Activated naive CD4-positive, alpha-beta T cell treated with anti-CD3 and anti-CD28 coated beads, Interleukin-2, amount 10 ng/mL, durations not matched to agents 7 days and 5 days (primary cell): ENCODE data around the gene FOLR2.
A peak's percentile ranks its signal among the peaks of the same experiment; 100 is the strongest.

Experiments used
- CTCF ChIA-PET: fragments of 350-600 bp; sonication (Branson Sonifier 250); formaldehyde crosslinking; loops from one replicate; lab custom pipeline; 2021; ENCODE audit warnings: antibody characterized with exemption; lab: Charles Lee
- DNase-seq: peaks from one replicate; pipeline ENCODE4 v3.0.0-alpha.2; 2020
- H3K27ac Mint-ChIP-seq: one replicate; pipeline ENCODE4 v1.8.0; 2021; ENCODE audit warnings: mild to moderate bottlenecking, moderate library complexity, mixed read lengths
- H3K27me3 Mint-ChIP-seq: one replicate; pipeline ENCODE4 v1.8.0; 2021; ENCODE audit warnings: mild to moderate bottlenecking, mixed read lengths
- H3K36me3 Mint-ChIP-seq: one replicate; pipeline ENCODE4 v1.8.0; 2021; ENCODE audit warnings: mixed read lengths
- H3K4me1 Mint-ChIP-seq: one replicate; pipeline ENCODE4 v1.8.0; 2021; ENCODE audit warnings: mixed read lengths
- H3K4me3 Mint-ChIP-seq: one replicate; pipeline ENCODE4 v1.8.0; 2021; ENCODE audit warnings: mild to moderate bottlenecking, moderate library complexity, mixed read lengths
- H3K9me3 Mint-ChIP-seq: one replicate; pipeline ENCODE4 v1.8.0; 2021; ENCODE audit warnings: mixed read lengths

The FOLR2 gene

DNA sequence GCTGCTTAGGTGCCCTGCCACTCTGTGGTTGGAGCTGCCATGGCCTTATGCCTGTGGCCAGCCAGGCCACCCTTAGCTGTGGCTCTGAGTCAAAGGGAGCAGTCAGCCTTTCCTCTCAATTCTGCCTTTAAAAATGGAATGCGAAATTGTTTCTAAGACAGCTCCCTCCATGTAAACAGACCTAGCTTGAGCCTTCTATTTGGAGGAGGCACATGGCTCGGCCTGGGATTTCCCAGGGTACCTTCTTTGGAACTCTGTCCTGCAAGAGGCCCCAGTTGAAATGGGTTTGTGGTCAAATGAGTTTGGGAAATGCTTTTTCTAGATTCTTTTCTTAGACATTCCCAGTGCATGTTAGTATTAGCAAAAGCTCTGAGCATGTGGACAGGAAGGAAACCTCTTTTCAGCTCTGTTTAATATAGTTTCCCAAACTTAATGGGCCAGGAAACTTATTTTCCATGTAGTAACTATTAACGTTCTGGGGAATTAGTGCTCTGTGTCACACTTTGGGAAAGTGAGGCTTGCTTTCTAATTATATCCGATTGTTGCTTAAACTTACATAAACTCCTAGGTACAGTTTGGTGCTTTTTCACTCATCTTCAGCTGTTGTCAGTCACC, 19.6 kb downstream of the FOLR2 start:
- H3K4me1 Mint-ChIP-seq: peaks cover 11% of the 10 kb centered on the region
- H3K27ac Mint-ChIP-seq: no peak overlapping the region
- no peaks in the 10 kb centered on the region for H3K9me3 Mint-ChIP-seq
- H3K36me3 Mint-ChIP-seq: peaks cover 43% of the 10 kb centered on the region
- no peak for DNase-seq
- H3K4me3 Mint-ChIP-seq: no peak overlapping the region
- H3K27me3 Mint-ChIP-seq: peaks cover 32% of the 10 kb centered on the region
- CTCF ChIA-PET: interaction anchor here (0.8 to 1.6 kb wide), 2 partner anchors 16 to 202 kb away, joined by 3 to 4 read pairs; no protein-coding TSS in a partner anchor

DNA sequence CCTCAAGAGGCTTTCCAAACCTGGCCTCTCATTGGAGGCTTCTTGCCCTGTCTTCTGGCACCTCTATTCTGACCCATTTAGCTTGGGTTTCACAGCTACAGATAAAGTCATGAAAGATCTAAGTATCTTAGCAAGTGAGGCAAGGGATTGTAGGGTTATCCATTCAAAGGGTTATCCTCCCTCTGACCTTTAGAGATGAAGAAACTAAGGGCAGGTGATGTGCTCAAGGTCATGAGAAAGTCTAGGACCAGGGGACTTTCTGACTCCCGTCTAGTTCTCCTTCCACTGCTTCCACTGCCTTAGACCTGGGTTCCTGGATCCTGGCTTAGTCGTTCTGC, 20.1 kb downstream of the FOLR2 start:
- H3K27ac Mint-ChIP-seq: no peak overlapping the region
- peaks cover 38% of the 10 kb centered on the region for H3K36me3 Mint-ChIP-seq
- H3K4me3 Mint-ChIP-seq: no peak overlapping the region
- peaks cover 11% of the 10 kb centered on the region for H3K4me1 Mint-ChIP-seq
- no peaks in the 10 kb centered on the region for H3K9me3 Mint-ChIP-seq
- no peak for DNase-seq
- CTCF ChIA-PET: interaction anchor here (0.8 to 1.6 kb wide), 2 partner anchors 15 to 201 kb away, joined by 3 to 4 read pairs; no protein-coding TSS in a partner anchor
- H3K27me3 Mint-ChIP-seq: peaks cover 38% of the 10 kb centered on the region

DNA sequence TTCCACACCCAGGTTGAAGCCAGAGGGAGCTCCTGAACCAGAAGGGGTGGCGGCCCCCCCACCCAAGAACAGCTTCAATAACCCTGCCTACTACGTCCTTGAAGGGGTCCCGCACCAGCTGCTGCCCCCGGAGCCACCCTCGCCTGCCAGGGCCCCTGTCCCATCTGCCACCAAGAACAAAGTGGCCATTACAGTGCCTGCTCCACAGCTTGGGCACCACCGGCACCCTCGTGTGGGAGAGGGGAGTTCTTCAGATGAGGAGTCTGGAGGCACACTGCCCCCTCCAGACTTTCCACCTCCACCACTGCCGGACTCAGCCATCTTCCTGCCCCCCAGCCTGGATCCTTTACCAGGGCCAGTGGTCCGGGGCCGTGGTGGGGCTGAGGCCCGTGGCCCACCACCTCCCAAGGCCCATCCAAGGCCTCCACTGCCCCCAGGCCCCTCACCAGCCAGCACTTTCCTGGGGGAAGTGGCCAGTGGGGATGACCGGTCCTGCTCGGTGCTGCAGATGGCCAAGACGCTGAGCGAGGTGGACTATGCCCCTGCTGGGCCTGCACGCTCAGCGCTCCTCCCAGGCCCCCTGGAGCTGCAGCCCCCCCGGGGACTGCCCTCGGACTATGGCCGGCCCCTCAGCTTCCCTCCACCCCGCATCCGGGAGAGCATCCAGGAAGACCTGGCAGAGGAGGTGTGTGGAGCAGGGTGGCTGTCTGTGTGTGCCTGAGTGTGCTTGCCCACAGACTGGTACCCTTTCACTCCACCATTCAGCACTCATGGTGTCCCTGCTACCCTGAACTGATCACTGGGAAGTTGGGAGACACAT, 20.7 kb downstream of the FOLR2 start:
- H3K27me3 Mint-ChIP-seq: peaks cover 44% of the 10 kb centered on the region
- CTCF ChIA-PET: interaction anchor here (0.8 to 2.5 kb wide), 8 partner anchors 9 to 260 kb away, joined by 3 to 18 read pairs (median 3); no protein-coding TSS in a partner anchor
- peaks cover 33% of the 10 kb centered on the region for H3K36me3 Mint-ChIP-seq
- peaks cover 15% of the 10 kb centered on the region for H3K4me1 Mint-ChIP-seq
- H3K4me3 Mint-ChIP-seq: no peak overlapping the region
- DNase-seq: peak; percentile 8
- H3K27ac Mint-ChIP-seq: no peak overlapping the region
- no peaks in the 10 kb centered on the region for H3K9me3 Mint-ChIP-seq

DNA sequence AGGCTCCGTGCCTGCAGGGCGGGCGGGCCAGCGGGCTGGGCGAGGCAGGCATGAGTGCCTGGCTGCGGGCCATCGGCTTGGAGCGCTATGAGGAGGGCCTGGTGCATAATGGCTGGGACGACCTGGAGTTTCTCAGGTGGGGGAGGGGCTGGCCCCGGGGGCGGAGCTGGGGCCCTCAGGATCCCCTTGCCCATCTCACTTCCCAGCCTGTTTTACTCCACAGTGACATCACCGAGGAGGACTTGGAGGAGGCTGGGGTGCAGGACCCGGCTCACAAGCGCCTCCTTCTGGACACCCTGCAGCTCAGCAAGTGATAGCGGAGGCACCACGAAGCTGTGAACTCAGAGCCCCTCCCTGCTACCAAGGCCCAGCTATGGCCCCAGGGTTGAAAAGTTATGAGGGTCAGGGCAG, 21.5 kb downstream of the FOLR2 start:
- Mint-ChIP-seq H3K27ac (no peak overlapping the region), H3K4me1 (peaks cover 15% of the 10 kb centered on the region), H3K36me3 (peaks cover 29% of the 10 kb centered on the region), H3K9me3 (no peaks in the 10 kb centered on the region), H3K27me3 (peaks cover 51% of the 10 kb centered on the region), H3K4me3 (no peak overlapping the region)
- peak; percentile 65 for DNase-seq
- CTCF ChIA-PET: interaction anchor here (0.6 to 2.5 kb wide), 9 partner anchors 10 to 260 kb away, joined by 3 to 18 read pairs (median 3); partner anchors contain the start of gene FOLR2

DNA sequence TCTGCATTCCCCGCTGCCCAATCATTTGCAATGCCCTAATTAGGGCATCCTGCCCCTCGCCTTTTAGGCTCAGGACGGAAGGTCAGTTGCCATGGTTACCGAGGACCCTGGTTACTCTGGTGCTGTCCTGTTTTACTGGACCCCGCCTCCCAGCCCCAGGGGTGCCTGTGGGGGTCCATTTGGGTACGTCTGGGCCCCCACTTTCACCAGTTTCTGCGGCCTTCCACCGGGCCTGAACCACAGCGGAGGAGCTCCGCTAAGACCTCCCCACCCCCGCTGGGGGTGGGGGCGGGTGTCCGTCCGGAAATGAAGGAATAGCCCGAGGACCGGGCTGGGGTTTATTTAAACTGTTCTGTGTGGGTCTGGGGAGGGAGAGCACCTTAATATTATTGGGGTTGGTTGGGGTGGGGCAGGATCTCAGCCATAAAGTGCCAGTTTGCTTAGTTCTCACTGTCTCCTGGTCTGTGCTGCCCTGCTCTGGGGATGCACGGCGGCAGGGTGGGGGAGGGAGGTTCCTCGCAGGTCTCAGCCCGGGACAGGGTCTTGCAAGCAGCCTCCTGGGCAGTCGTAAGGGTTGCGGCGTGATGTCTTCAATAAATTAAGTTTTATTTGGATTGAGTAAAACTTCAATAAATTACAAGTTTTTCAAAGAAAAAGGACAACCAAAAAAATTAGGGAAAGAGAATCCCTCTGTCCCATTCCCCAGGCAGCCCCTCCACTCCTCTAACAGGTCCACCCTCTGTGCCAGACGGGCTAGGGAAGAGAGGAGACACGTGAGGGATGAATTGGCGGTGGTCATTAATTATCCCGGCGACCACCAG, 22.1 kb downstream of the FOLR2 start:
- CTCF ChIA-PET: interaction anchor here (0.6 to 2.5 kb wide), 9 partner anchors 10 to 261 kb away, joined by 3 to 18 read pairs (median 3); partner anchors contain the start of gene FOLR2
- Mint-ChIP-seq H3K27ac (no peak overlapping the region), H3K36me3 (peaks cover 30% of the 10 kb centered on the region), H3K4me3 (no peak overlapping the region), H3K27me3 (peaks cover 58% of the 10 kb centered on the region), H3K9me3 (no peaks in the 10 kb centered on the region), H3K4me1 (peaks cover 19% of the 10 kb centered on the region)
- no peak for DNase-seq

DNA sequence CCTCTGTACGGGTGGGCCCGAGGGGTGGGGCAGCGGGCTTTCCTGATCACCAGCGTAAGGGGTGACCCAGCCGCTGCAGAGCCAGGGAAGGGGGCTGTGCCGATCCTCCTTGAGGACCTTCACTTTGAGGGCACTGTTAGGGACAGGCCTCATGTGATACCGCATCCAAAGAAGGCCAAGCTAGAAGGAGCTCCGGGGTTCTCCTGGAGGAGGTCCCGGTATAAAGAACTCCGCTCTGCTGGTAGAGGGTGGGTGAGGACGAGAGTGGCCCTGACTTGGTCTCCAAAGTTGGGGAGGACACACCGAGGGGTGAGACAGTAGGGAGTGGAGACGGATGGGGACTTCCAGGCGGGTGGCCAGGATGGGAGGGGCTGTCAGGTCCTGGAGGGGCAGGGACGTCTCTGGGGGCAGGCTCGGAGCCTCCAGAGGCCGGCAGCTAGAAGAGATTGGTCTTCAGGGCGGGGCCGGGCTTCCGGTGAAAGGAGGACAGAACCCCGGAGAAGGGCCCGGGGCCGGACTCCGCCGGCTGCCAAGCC, 22.8 kb downstream of the FOLR2 start:
- Mint-ChIP-seq H3K9me3 (no peaks in the 10 kb centered on the region), H3K4me1 (peaks cover 19% of the 10 kb centered on the region), H3K27ac (no peak overlapping the region), H3K4me3 (peak overlapping the region; percentile 16), H3K36me3 (peaks cover 26% of the 10 kb centered on the region), H3K27me3 (peaks cover 59% of the 10 kb centered on the region)
- peak; percentile 21 for DNase-seq
- CTCF ChIA-PET: interaction anchor here (2.5 kb wide), 1 partner anchor 192 kb away, joined by 18 read pairs; no protein-coding TSS in a partner anchor

DNA sequence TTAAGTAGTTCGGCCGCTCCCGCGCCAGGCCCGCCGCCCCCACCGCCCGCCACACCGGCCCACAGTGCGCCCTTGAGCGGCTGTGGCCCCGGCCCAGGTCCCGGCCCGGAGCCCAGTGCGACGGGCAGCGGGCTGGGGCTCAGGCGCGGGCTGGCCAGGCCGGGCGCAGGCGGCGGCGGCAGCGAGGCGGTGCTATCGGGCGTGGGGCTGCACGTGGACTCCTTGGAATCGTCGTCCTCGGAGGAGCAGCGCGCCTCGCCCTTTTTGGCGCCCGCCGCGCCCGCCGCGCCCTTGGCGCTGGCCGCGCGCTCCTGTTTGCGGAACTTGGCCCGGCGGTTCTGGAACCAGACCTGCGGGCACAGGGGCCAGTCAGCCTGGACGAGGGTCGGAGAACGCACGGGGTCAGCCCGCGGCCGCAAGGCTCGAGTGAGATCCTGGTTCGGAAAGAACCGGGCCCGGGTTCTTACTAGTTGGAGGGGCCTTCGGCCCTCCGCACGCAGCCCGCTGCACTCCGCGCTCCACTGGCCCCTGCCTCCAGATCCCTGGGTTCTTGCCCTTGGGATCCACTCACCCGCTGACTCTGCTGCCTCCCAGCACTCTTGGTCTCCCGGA, 23.4 kb downstream of the FOLR2 start:
- CTCF ChIA-PET: interaction anchor here (1.0 to 2.5 kb wide), 4 partner anchors 174 to 193 kb away, joined by 3 to 18 read pairs (median 6); no protein-coding TSS in a partner anchor
- no peak overlapping the region for H3K27ac Mint-ChIP-seq

DNA sequence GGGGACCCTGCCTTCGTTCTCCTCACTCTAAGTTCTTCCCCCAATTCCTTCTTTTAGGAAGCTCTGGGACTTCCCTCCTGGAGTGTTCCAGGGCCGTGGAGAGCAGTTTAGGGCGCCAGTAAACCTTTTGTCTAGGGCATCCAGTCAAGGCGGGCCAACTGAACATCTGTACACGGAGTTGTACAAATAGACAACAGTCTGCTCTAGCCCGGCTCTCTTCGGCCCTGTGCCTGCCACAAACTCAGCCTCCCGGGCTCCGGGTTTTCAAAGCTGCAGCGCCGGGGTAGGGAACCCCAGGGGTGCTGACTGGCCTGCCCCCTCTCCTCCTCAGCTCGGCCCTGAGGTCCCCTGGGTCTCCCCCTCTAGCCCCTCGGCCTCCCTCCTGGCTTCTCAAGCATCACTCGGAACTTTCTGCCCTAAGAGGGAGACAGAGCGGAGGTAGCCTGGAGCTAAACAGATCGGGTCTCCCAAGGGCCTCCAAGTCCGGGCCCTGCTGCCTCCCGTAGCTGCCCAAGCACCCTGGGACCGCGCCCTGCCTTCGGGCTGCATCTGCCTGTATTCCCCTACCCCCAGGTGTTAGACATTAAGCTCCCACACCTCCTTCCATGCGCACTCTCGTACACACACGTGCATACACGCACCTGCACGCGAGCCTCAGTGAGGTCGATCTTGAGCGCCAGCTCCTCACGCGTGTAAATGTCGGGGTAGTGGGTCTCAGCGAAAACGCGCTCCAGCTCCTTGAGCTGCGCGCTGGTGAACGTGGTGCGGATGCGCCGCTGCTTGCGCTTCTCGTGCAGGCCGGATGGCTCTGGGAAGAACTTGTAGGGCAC, 24.1 kb downstream of the FOLR2 start:
- Mint-ChIP-seq H3K4me1 (peaks cover 23% of the 10 kb centered on the region), H3K4me3 (peak overlapping the region; percentile 17), H3K27ac (no peak overlapping the region), H3K27me3 (peaks cover 59% of the 10 kb centered on the region), H3K36me3 (peaks cover 24% of the 10 kb centered on the region), H3K9me3 (no peaks in the 10 kb centered on the region)
- CTCF ChIA-PET: interaction anchor here (1.0 to 1.3 kb wide), 3 partner anchors 173 to 193 kb away, joined by 3 to 6 read pairs (median 5); no protein-coding TSS in a partner anchor
- peak; percentile 32 for DNase-seq

More for the DNA sequence above, 23.4 kb downstream of the FOLR2 start:
- DNase-seq: no peak
- Mint-ChIP-seq H3K36me3 (peaks cover 24% of the 10 kb centered on the region), H3K4me1 (peaks cover 23% of the 10 kb centered on the region), H3K27me3 (peaks cover 59% of the 10 kb centered on the region), H3K9me3 (no peaks in the 10 kb centered on the region), H3K4me3 (peak overlapping the region; percentile 17)

DNA sequence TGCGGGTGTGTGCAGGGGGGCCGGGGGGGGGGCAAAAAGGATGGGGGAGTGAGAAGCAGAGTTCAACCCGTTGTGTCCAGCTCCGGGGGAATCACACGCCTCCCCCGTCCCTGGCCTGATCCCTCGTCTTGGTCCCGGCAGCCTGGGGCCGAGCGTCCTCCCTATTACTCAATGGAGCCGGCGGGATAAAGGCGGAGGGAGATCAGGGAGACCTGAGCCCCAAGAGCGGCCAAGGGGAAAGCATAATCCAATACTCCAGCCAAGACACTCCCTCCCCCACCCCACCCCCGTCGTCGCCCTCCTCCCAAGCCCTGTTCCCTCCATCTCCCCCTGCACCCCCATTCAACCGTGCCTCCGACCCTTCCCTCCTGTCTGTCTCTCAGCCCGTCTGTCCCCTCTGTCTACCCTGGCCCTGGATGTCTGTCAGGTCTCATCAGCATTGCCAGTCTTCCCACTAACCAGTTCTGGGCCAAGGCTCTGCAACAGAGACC, 24.7 kb downstream of the FOLR2 start:
- CTCF ChIA-PET: interaction anchor here (1.0 to 1.3 kb wide), 3 partner anchors 173 to 192 kb away, joined by 3 to 6 read pairs (median 5); no protein-coding TSS in a partner anchor
- H3K4me1 Mint-ChIP-seq: peaks cover 23% of the 10 kb centered on the region

DNA sequence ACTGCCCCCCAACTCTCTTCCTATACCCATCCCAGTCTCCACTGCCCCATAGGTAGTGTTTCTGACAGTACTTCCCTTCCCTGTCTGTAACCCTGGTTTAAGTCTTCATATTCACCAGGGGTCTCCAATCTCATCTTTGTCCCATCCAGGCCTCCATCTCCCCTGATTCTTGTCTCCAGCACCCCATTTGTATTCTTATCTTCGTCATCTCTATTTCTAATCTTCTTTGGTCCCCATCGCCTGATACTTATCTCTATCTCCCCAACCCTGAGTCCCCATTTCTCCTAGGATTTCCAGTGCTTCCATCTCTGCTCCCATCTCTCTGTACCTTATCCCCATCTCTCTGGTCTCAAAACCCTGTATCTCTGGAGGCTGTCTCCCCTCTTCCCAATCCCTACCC, 25.5 kb downstream of the FOLR2 start:
- Mint-ChIP-seq H3K4me3 (no peak overlapping the region), H3K27ac (no peak overlapping the region), H3K4me1 (peaks cover 23% of the 10 kb centered on the region), H3K36me3 (peaks cover 17% of the 10 kb centered on the region), H3K9me3 (no peaks in the 10 kb centered on the region), H3K27me3 (peaks cover 59% of the 10 kb centered on the region)
- DNase-seq: no peak
- CTCF ChIA-PET: interaction anchor here (1.9 kb wide), 1 partner anchor 172 kb away, joined by 6 read pairs; no protein-coding TSS in a partner anchor

More for the DNA sequence above, 24.7 kb downstream of the FOLR2 start:
- Mint-ChIP-seq H3K36me3 (peaks cover 19% of the 10 kb centered on the region), H3K9me3 (no peaks in the 10 kb centered on the region), H3K27ac (no peak overlapping the region), H3K27me3 (peaks cover 59% of the 10 kb centered on the region), H3K4me3 (no peak overlapping the region)
- no peak for DNase-seq

DNA sequence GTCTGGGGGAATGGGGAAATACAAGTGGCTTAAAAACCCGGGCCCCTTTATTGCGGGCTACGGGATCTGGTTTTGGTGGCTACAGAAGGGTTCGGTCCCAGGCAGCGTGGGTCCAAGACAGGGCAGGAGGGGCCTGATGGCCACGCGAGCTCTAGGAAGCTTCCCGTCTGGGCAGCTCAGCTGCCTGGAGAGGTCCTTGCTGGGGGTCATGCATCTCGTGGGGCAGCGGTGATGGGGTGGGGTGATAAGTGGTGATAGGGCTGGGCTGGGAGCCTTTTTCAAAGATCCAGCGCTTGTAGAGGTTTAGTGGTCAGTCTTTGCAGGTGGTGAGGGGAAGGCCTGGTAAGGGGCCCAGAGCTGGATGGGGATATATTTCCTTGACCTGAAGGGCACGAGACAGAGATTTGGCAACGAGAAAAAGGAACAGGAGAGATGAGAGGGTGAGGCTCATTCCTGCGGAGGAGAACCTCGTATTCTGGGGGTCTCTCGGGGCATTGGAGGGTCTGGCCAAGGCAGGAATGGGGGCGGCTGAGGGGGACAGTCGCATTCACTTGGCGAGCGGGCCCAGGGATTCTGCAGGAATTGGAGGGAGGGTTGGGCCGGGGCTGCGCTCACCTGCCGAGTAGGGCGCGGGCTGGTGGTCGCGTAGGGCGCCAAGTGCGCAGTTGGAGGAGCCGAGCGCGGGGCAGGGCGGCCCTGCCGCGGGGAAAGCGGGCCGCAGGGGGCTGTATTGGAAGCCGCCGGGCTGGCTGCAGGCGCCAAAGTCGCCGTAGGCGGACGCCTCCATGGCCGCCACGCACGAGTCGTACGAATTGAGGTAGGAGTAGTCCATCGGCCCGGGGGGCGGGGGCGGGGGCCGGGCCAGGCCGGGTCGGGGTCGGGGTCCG, 26.8 kb downstream of the FOLR2 start:
- Mint-ChIP-seq H3K27me3 (peaks cover 56% of the 10 kb centered on the region), H3K4me3 (no peak overlapping the region), H3K27ac (no peak overlapping the region), H3K9me3 (no peaks in the 10 kb centered on the region), H3K4me1 (peaks cover 23% of the 10 kb centered on the region), H3K36me3 (peaks cover 10% of the 10 kb centered on the region)
- CTCF ChIA-PET: interaction anchor here (1.0 to 1.9 kb wide), 3 partner anchors 60 to 188 kb away, joined by 3 to 7 read pairs (median 6); no protein-coding TSS in a partner anchor
- peak; percentile 19 for DNase-seq
